Hepatocyte (in vitro differentiated cells): Measurements from ENCODE around the gene KIF26B. TPM values are rescaled to one million over a fixed set of nuclear protein-coding genes. Genes with fewer than 3 reads are reported as not detected.
"Not testable (repeated sequence)": the region's sequence is repeated elsewhere in the genome, so short reads cannot be mapped to it uniquely, and the experiment has no call there.

Experiments used
- DNase-seq: peaks from one replicate; pipeline ENCODE4 v3.0.0-alpha.2; 2016; ENCODE audit warnings: low spot score
- H2AFZ ChIP-seq: fragments of 200-600 bp; sonication (generic); 2 replicates; pipeline ENCODE4 v1.6.0; 2016; ENCODE audit warnings: antibody characterized with exemption, mild to moderate bottlenecking
- H3K27ac ChIP-seq: fragments of 200-600 bp; sonication (generic); 2 replicates; pipeline ENCODE4 v1.5.1; 2016; ENCODE audit warnings: mild to moderate bottlenecking
- H3K27me3 ChIP-seq: fragments of 200-600 bp; sonication (generic); 2 replicates; pipeline ENCODE4 v1.6.1; 2016
- H3K36me3 ChIP-seq: fragments of 200-600 bp; sonication (generic); replicated peaks from 2 replicates; pipeline ENCODE4 v1.5.1; 2016; ENCODE audit warnings: low read depth; ENCODE audit not compliant: insufficient read depth
- H3K4me1 ChIP-seq: fragments of 200-600 bp; sonication (generic); 2 replicates; pipeline ENCODE4 v1.5.1; 2016; ENCODE audit warnings: mild to moderate bottlenecking, moderate library complexity; ENCODE audit not compliant: insufficient read depth
- H3K4me2 ChIP-seq: fragments of 200-600 bp; sonication (generic); 2 replicates; pipeline ENCODE4 v1.6.0; 2016
- H3K4me3 ChIP-seq: fragments of 200-600 bp; sonication (generic); 2 replicates; pipeline ENCODE4 v1.5.1; 2016; ENCODE audit warnings: mild to moderate bottlenecking
- H3K79me2 ChIP-seq: fragments of 200-600 bp; sonication (generic); 2 replicates; pipeline ENCODE4 v1.6.0; 2017; ENCODE audit warnings: mild to moderate bottlenecking
- H3K9me2 ChIP-seq: fragments of 200-600 bp; sonication (generic); replicated peaks from 2 replicates; pipeline ENCODE4 v1.6.0; 2017; ENCODE audit warnings: mild to moderate bottlenecking; ENCODE audit not compliant: insufficient read depth
- H3K9me3 ChIP-seq: fragments of 200-600 bp; sonication (generic); 2 replicates; pipeline ENCODE4 v1.5.1; 2016; ENCODE audit warnings: low read depth, mild to moderate bottlenecking
- H4K20me1 ChIP-seq: fragments of 200-600 bp; sonication (generic); 2 replicates; pipeline ENCODE4 v1.6.0; 2016; ENCODE audit warnings: mild to moderate bottlenecking; ENCODE audit not compliant: insufficient read depth, poor library complexity, severe bottlenecking
- CTCF ChIP-seq: fragments of 200-600 bp; sonication (generic); IDR thresholded peaks from 2 replicates; pipeline ENCODE4 v1.5.1; 2016; ENCODE audit warnings: antibody characterized with exemption, mild to moderate bottlenecking; ENCODE audit not compliant: poor library complexity
- EZH2 ChIP-seq: fragments of 200-600 bp; sonication (generic); IDR thresholded peaks from 2 replicates; pipeline ENCODE4 v1.6.1; 2016; ENCODE audit warnings: antibody characterized with exemption, mild to moderate bottlenecking, borderline replicate concordance
- EZH2phosphoT487 ChIP-seq: fragments of 200-600 bp; sonication (generic); IDR thresholded peaks from one replicate; pipeline ENCODE4 v1.6.1; 2018; ENCODE audit warnings: antibody characterized with exemption, mild to moderate bottlenecking, low read depth, moderate library complexity; ENCODE audit not compliant: unreplicated experiment, severe bottlenecking
- WGBS: methylation state at CpG from one replicate; pipeline ENCODE4 v1.1.6; 2016; ENCODE audit warnings: low lambda C conversion rate; ENCODE audit errors: missing lambda C conversion rate; 5-methylcytosine and 5-hydroxymethylcytosine counted together
- polyA plus RNA-seq: library from polyadenylated mRNA; unstranded; fragments of >200 nt; fragmentation: Nextera tagmentation; extraction: Ambion mirVana; gene quantifications from 2 replicates; pipeline ENCODE4 v1.2.1, GENCODE V29; 2016
- total RNA-seq: library from RNA; depleted of rRNA; stranded (reverse); fragments of >200 nt; gene quantifications from 2 replicates; pipeline ENCODE4 v1.2.3, GENCODE V29; 2014

KIF26B gene
- total and polyA plus RNA-seq, 2 experiments from 2014 or later = 12.7 to 21.6 TPM

DNA sequence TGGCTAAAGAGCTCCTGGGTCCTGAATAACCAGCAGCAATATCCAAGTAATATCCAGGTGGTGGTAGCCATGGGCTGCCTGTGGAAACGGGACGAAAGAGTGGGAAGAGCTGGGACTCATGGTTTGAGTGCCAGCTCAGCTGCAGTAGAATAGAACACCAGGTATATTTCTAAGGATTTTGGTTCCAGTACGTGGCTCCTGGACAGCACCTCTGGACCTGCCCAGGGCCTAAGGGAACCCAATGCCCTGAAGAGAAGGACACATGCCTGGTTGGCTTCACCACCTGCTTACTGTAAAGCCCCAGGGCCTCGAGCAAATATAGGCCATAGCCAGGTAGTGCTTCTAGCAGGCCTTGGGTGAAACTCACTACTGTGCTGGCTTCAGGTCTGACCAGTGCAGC lies 566.7 kb downstream of the KIF26B start:
- H3K9me2 ChIP-seq = no peaks in the 10 kb centered on the region
- H3K27ac ChIP-seq = no peak overlapping the region
- no peaks in the 10 kb centered on the region for H3K27me3 ChIP-seq
- WGBS = 68% methylated on average over 4 of the region's 4 CpGs
- H2AFZ ChIP-seq = no peak overlapping the region
- no peak overlapping the region for H3K4me3 ChIP-seq
- H3K4me1 ChIP-seq = no peaks in the 10 kb centered on the region
- no peaks in the 10 kb centered on the region for H4K20me1 ChIP-seq
- TF ChIP-seq CTCF (no peak), EZH2 (no peak), EZH2phosphoT487 (no peak)
- no peaks in the 10 kb centered on the region for H3K9me3 ChIP-seq
- no peak for DNase-seq
- H3K36me3 ChIP-seq = no peaks in the 10 kb centered on the region
- no peaks in the 10 kb centered on the region for H3K79me2 ChIP-seq
- no peak overlapping the region for H3K4me2 ChIP-seq

DNA sequence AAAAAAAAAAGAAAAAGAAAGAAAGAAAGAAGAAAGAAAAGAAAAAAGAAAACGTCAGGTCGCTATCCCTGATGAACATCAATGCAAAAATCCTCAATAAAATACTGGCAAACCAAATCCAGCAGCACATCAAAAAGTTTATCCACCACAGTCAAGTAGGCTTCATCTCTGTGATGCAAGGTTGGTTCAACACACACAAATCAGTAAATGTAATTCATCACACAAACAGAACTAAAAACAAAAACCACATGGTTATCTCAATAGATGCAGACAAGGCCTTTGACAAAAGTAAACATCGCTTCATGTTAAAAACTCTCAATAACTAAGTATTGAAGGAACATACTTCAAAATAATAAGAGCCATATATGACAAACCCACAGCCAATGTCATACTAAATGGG lies 573.2 kb downstream of the KIF26B start:
- not testable (repeated sequence) for H3K4me1 ChIP-seq, DNase-seq, H3K27ac ChIP-seq, H3K27me3 ChIP-seq, H3K9me2 ChIP-seq, H3K4me2 ChIP-seq, H3K36me3 ChIP-seq, H3K9me3 ChIP-seq, H3K4me3 ChIP-seq, H3K79me2 ChIP-seq, H2AFZ ChIP-seq, H4K20me1 ChIP-seq
- WGBS = 94% methylated on average over 3 of the region's 3 CpGs

- H3K4me2 ChIP-seq = no peak overlapping the region
- WGBS = 83% methylated on average over 2 of the region's 2 CpGs
- no peaks in the 10 kb centered on the region for H3K4me1 ChIP-seq
- H3K9me3 ChIP-seq = no peaks in the 10 kb centered on the region
- H3K27ac ChIP-seq = no peak overlapping the region
- no peaks in the 10 kb centered on the region for H4K20me1 ChIP-seq
- no peak for DNase-seq
- TF ChIP-seq EZH2phosphoT487 (no peak), EZH2 (no peak), CTCF (no peak)
- H2AFZ ChIP-seq = no peak overlapping the region
- no peaks in the 10 kb centered on the region for H3K79me2 ChIP-seq
- H3K36me3 ChIP-seq = no peaks in the 10 kb centered on the region
- no peaks in the 10 kb centered on the region for H3K9me2 ChIP-seq
- H3K4me3 ChIP-seq = no peak overlapping the region
- no peaks in the 10 kb centered on the region for H3K27me3 ChIP-seq
Observed at GRCh38 chr1:245730801-245731200, 576.0 kb downstream of the KIF26B start.

DNA sequence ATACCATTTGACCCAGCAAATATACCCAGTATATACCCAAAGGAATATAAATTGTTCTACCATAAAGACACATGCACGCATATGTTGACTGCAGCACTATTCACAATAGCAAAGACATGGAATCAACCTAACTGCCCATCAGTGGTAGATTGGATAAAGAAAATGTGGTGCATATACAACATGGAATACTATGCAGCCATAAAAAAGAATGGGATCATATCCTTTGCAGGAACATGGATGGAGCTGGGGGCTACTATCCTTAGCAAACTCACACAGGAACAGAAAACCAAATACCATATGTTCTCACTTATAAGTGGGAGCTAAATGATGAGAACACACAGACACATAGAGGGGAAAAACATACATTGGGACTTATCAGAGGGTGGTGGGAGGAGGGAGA lies 585.6 kb downstream of the KIF26B start:
- not testable (repeated sequence) for H3K9me3 ChIP-seq, H3K79me2 ChIP-seq, H3K27me3 ChIP-seq, H3K27ac ChIP-seq, H3K4me3 ChIP-seq, DNase-seq, H3K4me2 ChIP-seq, H2AFZ ChIP-seq, H3K4me1 ChIP-seq, H4K20me1 ChIP-seq, H3K9me2 ChIP-seq, H3K36me3 ChIP-seq
- 100% methylated on average over 1 of the region's 1 CpG for WGBS

DNA sequence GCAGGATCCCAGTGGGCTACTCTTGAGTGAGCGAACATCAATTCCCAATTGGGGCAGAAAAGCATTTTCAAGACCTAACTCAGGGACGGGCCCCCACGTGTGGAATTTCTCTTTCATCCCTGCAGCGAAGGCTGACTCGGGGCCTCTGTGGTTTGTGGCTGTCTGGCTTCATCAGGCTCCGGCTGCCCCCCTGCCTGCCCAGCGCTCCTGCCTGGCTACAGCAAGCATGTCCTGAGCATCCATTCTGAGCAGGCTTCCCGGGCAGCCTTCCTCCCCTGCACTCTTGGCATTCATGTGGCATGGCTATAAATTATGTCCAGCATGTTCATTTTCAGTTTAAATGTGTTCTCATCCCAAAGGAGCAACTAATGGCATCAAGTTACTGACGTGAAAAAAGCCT lies 588.1 kb downstream of the KIF26B start:
- H4K20me1 ChIP-seq = no peaks in the 10 kb centered on the region
- H3K9me3 ChIP-seq = no peaks in the 10 kb centered on the region
- H3K27ac ChIP-seq = no peak overlapping the region
- H3K4me1 ChIP-seq = peaks cover 5% of the 10 kb centered on the region
- H2AFZ ChIP-seq = no peak overlapping the region
- no peak overlapping the region for H3K4me3 ChIP-seq
- TF ChIP-seq CTCF (no peak), EZH2 (no peak), EZH2phosphoT487 (no peak)
- no peaks in the 10 kb centered on the region for H3K79me2 ChIP-seq
- 53% methylated on average over 9 of the region's 9 CpGs for WGBS
- no peaks in the 10 kb centered on the region for H3K36me3 ChIP-seq
- no peak overlapping the region for H3K4me2 ChIP-seq
- H3K27me3 ChIP-seq = no peaks in the 10 kb centered on the region
- no peak for DNase-seq
- H3K9me2 ChIP-seq = no peaks in the 10 kb centered on the region
